Upper lobe of right lung (tissue), 1 donor: ENCODE measurements around the gene CACHD1. TPM values are rescaled to one million over a fixed set of nuclear protein-coding genes. Genes with fewer than 3 reads are reported as not detected.

ENCODE experiments used
- ATAC-seq: fragments of 200-7000 bp; cut with Tn5 transposase; one replicate; pipeline ENCODE4 v1.9.1; 2020; ENCODE audit warnings: mild to moderate bottlenecking, moderate library complexity
- DNase-seq: peaks from one replicate; pipeline ENCODE4 v3.0.0-alpha.2; 2020
- H3K27ac ChIP-seq: fragments of 200-600 bp; one replicate; pipeline ENCODE4 v1.8.0; 2022
- H3K27me3 ChIP-seq: fragments of 200-600 bp; one replicate; pipeline ENCODE4 v1.8.0; 2022; ENCODE audit warnings: mild to moderate bottlenecking
- H3K36me3 ChIP-seq: fragments of 200-600 bp; one replicate; pipeline ENCODE4 v1.8.0; 2022
- H3K4me1 ChIP-seq: fragments of 200-600 bp; one replicate; pipeline ENCODE4 v1.8.0; 2022
- H3K4me3 ChIP-seq: fragments of 200-600 bp; one replicate; pipeline ENCODE4 v1.8.0; 2022; ENCODE audit warnings: mild to moderate bottlenecking
- H3K9me3 ChIP-seq: fragments of 200-600 bp; one replicate; pipeline ENCODE4 v1.8.0; 2022
- intact Hi-C: fragments of 100-400 bp; cut with DNase I; formaldehyde crosslinking; loops from one replicate; pipeline ENCODE4 v1.11.0; 2022
- long read RNA-seq: library from polyadenylated mRNA; unstranded; transcript quantifications from one replicate; pipeline ENCODE4 v2.0.0, GENCODE V29; 2021
- total RNA-seq: library from RNA; stranded (reverse); fragmentation: NEBNext Ultra II Directional; extraction: Animal tissue kit (Norgen Biotek cat#: 25700); gene quantifications from one replicate; pipeline ENCODE4 v1.2.1, GENCODE V29; 2021
- TF ChIP-seq, protein P1 (sequence below): fragments of 200-600 bp; IDR thresholded peaks from one replicate; pipeline ENCODE4 v1.8.0; 2022; ENCODE audit warnings: antibody characterized with exemption
- donor health status: DM: no; HTN: yes; CAD: no; lungs with severe emphysema.

The CACHD1 gene
- 31.8 TPM for total RNA-seq
- long read RNA-seq, full-length matches to known transcripts, result 22 of 50 reads
- long read RNA-seq, partial matches to known transcripts, result 15 of 50 reads
- long read RNA-seq, other reads (novel, unspliced or antisense), result 13 of 50 reads

GRCh38 chr1:64469977-64470664 lies at the start of gene CACHD1:
TSS of gene CACHD1 (plus strand) at chr1:64470129. CDS start at chr1:64470745, 616 bp downstream.
- peak; percentile 84 for ATAC-seq
- H3K27ac ChIP-seq, result peak within 1 kb of the TSS; percentile 59
- peak; percentile 89 for DNase-seq
- H3K9me3 ChIP-seq, result no peaks in the 10 kb centered on the region
- peak within 1 kb of the TSS; percentile 68 for H3K4me3 ChIP-seq
- peaks cover 7% of the 10 kb centered on the region for H3K27me3 ChIP-seq
- H3K4me1 ChIP-seq, result peaks cover 9% of the 10 kb centered on the region
- no peaks in the 10 kb centered on the region for H3K36me3 ChIP-seq
- intact Hi-C loops, result no loop called here
- TF ChIP-seq, protein P1, sequence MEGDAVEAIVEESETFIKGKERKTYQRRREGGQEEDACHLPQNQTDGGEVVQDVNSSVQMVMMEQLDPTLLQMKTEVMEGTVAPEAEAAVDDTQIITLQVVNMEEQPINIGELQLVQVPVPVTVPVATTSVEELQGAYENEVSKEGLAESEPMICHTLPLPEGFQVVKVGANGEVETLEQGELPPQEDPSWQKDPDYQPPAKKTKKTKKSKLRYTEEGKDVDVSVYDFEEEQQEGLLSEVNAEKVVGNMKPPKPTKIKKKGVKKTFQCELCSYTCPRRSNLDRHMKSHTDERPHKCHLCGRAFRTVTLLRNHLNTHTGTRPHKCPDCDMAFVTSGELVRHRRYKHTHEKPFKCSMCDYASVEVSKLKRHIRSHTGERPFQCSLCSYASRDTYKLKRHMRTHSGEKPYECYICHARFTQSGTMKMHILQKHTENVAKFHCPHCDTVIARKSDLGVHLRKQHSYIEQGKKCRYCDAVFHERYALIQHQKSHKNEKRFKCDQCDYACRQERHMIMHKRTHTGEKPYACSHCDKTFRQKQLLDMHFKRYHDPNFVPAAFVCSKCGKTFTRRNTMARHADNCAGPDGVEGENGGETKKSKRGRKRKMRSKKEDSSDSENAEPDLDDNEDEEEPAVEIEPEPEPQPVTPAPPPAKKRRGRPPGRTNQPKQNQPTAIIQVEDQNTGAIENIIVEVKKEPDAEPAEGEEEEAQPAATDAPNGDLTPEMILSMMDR, result peak; percentile 47

GRCh38 chr1:64421377-64421776 lies 48.6 kb upstream of the CACHD1 start:
- H3K36me3 ChIP-seq, result no peaks in the 10 kb centered on the region
- H3K27ac ChIP-seq, result no peak overlapping the region
- no peaks in the 10 kb centered on the region for H3K4me1 ChIP-seq
- H3K9me3 ChIP-seq, result no peaks in the 10 kb centered on the region
- no peaks in the 10 kb centered on the region for H3K27me3 ChIP-seq
- H3K4me3 ChIP-seq, result no peak overlapping the region
- no peak for ATAC-seq
- TF ChIP-seq, protein P1, result no peak
- no peak for DNase-seq
- intact Hi-C loops, result no loop called here

GRCh38 chr1:64423526-64423925 lies 46.4 kb upstream of the CACHD1 start:
- ATAC-seq, result no peak
- intact Hi-C loops, result no loop called here

DNA sequence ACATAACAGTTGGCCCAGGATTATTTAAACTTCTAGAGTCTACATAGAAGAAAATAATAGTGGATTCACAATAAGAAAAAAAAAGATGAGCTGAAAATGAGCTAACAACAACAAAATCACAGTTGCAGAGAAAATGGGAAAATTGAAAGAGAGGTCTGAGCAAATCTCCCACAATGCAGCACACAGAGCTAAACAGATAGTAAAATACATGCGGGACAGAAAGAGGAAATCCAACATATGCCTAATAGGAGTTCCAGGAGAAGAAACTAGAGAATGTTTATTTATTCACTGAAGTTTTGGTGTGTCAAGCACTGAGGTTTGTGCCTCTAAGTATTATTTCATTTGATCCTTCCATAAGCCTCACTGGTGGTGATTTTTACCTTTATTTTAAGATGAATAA lies 45.5 kb upstream of the CACHD1 start:
- Histone ChIP-seq H3K4me3 (no peak overlapping the region), H3K4me1 (no peaks in the 10 kb centered on the region), H3K36me3 (no peaks in the 10 kb centered on the region), H3K27ac (no peak overlapping the region), H3K9me3 (no peaks in the 10 kb centered on the region), H3K27me3 (no peaks in the 10 kb centered on the region)
- TF ChIP-seq, protein P1, result no peak
- ATAC-seq, result no peak
- no peak for DNase-seq
- intact Hi-C loops, result no loop called here

More at GRCh38 chr1:64423526-64423925, 46.4 kb upstream of the CACHD1 start:
- H3K36me3 ChIP-seq, result no peaks in the 10 kb centered on the region
- no peak overlapping the region for H3K4me3 ChIP-seq
- DNase-seq, result no peak
- TF ChIP-seq, protein P1, result no peak
- no peaks in the 10 kb centered on the region for H3K4me1 ChIP-seq
- no peak overlapping the region for H3K27ac ChIP-seq
- H3K27me3 ChIP-seq, result no peaks in the 10 kb centered on the region
- H3K9me3 ChIP-seq, result no peaks in the 10 kb centered on the region

DNA sequence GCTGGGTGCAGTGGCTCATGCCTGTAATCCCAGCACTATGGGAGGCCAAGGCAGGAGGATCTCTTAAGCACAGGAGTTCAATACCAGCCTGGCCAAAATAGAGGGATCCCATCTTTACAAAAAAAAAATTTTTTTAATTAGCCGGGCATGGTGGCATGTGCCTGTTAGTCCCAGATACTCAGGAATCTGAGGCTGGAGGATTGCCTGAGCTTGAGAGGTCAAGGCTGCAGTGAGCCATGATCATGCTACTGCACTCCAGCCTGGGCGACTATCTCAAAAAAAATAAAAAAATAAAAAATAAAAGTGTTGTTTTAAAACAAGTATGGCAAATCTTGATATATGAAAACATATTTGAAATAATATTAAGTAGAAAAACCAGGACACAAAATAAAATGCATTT lies 44.4 kb upstream of the CACHD1 start:
- no peaks in the 10 kb centered on the region for H3K27me3 ChIP-seq
- DNase-seq (no peak), ATAC-seq (no peak)
- no peak overlapping the region for H3K27ac ChIP-seq
- no peaks in the 10 kb centered on the region for H3K4me1 ChIP-seq
- no peak overlapping the region for H3K4me3 ChIP-seq
- intact Hi-C loops, result no loop called here
- TF ChIP-seq, protein P1, result no peak
- no peaks in the 10 kb centered on the region for H3K9me3 ChIP-seq
- H3K36me3 ChIP-seq, result no peaks in the 10 kb centered on the region
